HG03432 (cell line): ENCODE data around the gene ATXN1.
"Not testable (repeated sequence)": the region's sequence is repeated elsewhere in the genome, so short reads cannot be mapped to it uniquely, and the experiment has no call there.

Source experiments
- ATAC-seq: cut with Tn5 transposase; IDR thresholded peaks from one replicate; pipeline ENCODE4 v1.9.1; 2021; ENCODE audit warnings: mild to moderate bottlenecking, moderate library complexity; ENCODE audit not compliant: unreplicated experiment

Gene ATXN1

GRCh38 chr6:16760516-16761470 lies at the start of gene ATXN1:
Gene ATXN1 (minus strand): TSS chr6:16761460.
- peak; percentile 11 for ATAC-seq

- ATAC-seq, result no peak
Measured at GRCh38 chr6:16810411-16810810, 49.2 kb upstream of the ATXN1 start.

GRCh38 chr6:16809753-16810358 lies 48.6 kb upstream of the ATXN1 start:
- ATAC-seq, result no peak

- ATAC-seq, result no peak
Measured at GRCh38 chr6:16807956-16808355, 46.7 kb upstream of the ATXN1 start.

GRCh38 chr6:16806363-16806762 lies 45.1 kb upstream of the ATXN1 start:
- no peak for ATAC-seq

GRCh38 chr6:16805243-16805950 lies 44.1 kb upstream of the ATXN1 start:
- no peak for ATAC-seq

GRCh38 chr6:16804546-16805242 lies 43.4 kb upstream of the ATXN1 start:
- ATAC-seq, result no peak

GRCh38 chr6:16803294-16804200 lies 42.3 kb upstream of the ATXN1 start:
- ATAC-seq, result no peak

GRCh38 chr6:16802071-16802470 lies 40.8 kb upstream of the ATXN1 start:
- ATAC-seq, result no peak

- ATAC-seq, result no peak
Measured at GRCh38 chr6:16800942-16801341, 39.7 kb upstream of the ATXN1 start.

- no peak for ATAC-seq
Measured at GRCh38 chr6:16800341-16800740, 39.1 kb upstream of the ATXN1 start.

- no peak for ATAC-seq
Measured at GRCh38 chr6:16799279-16800193, 38.3 kb upstream of the ATXN1 start.

- no peak for ATAC-seq
Measured at GRCh38 chr6:16793828-16794412, 32.7 kb upstream of the ATXN1 start.

GRCh38 chr6:16789329-16790038 lies 28.2 kb upstream of the ATXN1 start:
- ATAC-seq, result no peak

GRCh38 chr6:16787128-16787682 lies 25.9 kb upstream of the ATXN1 start:
- no peak for ATAC-seq

GRCh38 chr6:16785496-16785895 lies 24.2 kb upstream of the ATXN1 start:
- no peak for ATAC-seq

GRCh38 chr6:16784957-16785356 lies 23.7 kb upstream of the ATXN1 start:
- not testable (repeated sequence) for ATAC-seq
